ENCODE measurements around the gene ARL5A. TPM values are rescaled to one million over a fixed set of nuclear protein-coding genes. Genes with fewer than 3 reads are reported as not detected.

ARL5A gene
- total RNA-seq, 2 donors from 2014 or later, result 21.3 to 21.4 TPM

DNA sequence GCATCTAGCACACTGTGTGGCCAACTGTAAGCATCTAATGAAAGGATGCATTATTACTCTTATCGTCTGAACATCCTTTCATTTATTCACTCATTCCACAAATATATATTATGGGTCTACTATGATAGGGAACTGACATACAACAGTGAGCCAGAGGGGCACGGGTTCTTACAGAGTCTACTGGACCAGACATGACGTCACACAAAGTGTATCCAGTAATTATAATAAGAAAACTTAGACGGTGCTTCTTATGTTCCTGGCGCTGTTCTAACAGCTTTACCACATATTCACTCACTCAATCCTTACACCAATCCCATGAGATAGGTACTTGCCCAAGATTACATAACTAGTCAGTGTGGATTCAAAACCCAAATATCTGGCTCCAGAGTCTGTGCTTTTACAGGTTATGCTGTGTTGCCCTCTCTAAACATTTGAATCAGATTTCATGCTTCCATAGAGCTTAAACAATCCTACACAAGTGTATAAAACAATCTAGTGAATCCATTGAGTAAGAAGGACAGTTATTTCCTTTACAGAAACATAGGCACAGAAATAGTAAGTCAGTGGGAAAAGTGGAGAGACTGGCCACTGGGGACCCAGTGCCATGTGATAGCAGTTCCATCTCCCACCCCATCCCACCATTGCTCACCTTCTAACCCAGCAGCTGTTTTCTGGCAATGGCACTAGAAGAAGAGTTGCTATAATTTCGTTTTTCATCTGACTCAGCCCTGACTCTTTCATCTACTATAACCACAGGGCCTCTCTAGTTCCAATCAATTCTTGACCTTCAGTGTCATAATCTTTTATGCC lies 24.2 kb upstream of the ARL5A start:
- Histone ChIP-seq H3K27me3 (no peaks in the 10 kb centered on the region), H3K9me3 (no peaks in the 10 kb centered on the region), H3K36me3 (replicated peaks in 1 of 2; ENCODE audit: insufficient read depth in 1 of 2, low read depth in 2 of 2) (no peaks in the 10 kb centered on the region), H3K4me3 (no peak overlapping the region), H3K27ac (no peak overlapping the region), H3K4me1 (peaks cover 8% of the 10 kb centered on the region)
- no peak for DNase-seq
- ATAC-seq, result no peak
- WGBS, 2 donors, result 77 to 80% methylated on average over 6 of the region's 6 CpGs
- TF ChIP-seq, protein P1, sequence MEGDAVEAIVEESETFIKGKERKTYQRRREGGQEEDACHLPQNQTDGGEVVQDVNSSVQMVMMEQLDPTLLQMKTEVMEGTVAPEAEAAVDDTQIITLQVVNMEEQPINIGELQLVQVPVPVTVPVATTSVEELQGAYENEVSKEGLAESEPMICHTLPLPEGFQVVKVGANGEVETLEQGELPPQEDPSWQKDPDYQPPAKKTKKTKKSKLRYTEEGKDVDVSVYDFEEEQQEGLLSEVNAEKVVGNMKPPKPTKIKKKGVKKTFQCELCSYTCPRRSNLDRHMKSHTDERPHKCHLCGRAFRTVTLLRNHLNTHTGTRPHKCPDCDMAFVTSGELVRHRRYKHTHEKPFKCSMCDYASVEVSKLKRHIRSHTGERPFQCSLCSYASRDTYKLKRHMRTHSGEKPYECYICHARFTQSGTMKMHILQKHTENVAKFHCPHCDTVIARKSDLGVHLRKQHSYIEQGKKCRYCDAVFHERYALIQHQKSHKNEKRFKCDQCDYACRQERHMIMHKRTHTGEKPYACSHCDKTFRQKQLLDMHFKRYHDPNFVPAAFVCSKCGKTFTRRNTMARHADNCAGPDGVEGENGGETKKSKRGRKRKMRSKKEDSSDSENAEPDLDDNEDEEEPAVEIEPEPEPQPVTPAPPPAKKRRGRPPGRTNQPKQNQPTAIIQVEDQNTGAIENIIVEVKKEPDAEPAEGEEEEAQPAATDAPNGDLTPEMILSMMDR (IDR thresholded peaks at IDR 0.05), result no peak
- no peak for TF ChIP-seq POLR2A (IDR thresholded peaks at IDR 0.05)
- intact Hi-C loops (cut with DNase I), result no loop called here

DNA sequence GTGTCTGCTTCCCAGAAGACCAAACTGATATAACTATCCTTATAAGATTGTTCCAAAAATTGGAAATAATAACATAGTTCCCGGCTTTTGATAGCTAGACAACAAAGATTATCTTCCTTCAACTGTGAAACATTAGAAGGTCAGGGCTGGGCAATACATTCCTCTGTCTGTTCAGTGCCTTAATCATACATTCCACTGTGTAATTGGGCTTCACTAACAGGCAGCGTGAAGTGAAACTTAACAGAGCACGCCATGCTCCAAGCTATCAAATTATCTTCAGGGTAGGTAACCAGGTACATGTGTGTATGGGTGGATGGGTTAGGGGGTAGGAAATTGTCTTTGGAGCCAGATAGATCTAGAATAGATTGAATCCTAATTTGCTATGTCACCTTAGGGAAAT lies 23.5 kb upstream of the ARL5A start:
- intact Hi-C loops (cut with DNase I), result no loop called here
- DNase-seq (no peak), ATAC-seq (no peak)
- no peaks in the 10 kb centered on the region for H3K9me3 ChIP-seq
- WGBS, 2 donors, result 49 to 59% methylated on average over 3 of the region's 3 CpGs
- TF ChIP-seq, protein P1 (IDR thresholded peaks at IDR 0.05), result no peak
- no peak for TF ChIP-seq POLR2A (IDR thresholded peaks at IDR 0.05)
- H3K36me3 ChIP-seq (replicated peaks in 1 of 2; ENCODE audit: insufficient read depth in 1 of 2, low read depth in 2 of 2), result no peaks in the 10 kb centered on the region
- H3K27me3 ChIP-seq, result no peaks in the 10 kb centered on the region
- H3K4me3 ChIP-seq, result no peak overlapping the region
- H3K4me1 ChIP-seq, result peaks cover 8% of the 10 kb centered on the region
- no peak overlapping the region for H3K27ac ChIP-seq

DNA sequence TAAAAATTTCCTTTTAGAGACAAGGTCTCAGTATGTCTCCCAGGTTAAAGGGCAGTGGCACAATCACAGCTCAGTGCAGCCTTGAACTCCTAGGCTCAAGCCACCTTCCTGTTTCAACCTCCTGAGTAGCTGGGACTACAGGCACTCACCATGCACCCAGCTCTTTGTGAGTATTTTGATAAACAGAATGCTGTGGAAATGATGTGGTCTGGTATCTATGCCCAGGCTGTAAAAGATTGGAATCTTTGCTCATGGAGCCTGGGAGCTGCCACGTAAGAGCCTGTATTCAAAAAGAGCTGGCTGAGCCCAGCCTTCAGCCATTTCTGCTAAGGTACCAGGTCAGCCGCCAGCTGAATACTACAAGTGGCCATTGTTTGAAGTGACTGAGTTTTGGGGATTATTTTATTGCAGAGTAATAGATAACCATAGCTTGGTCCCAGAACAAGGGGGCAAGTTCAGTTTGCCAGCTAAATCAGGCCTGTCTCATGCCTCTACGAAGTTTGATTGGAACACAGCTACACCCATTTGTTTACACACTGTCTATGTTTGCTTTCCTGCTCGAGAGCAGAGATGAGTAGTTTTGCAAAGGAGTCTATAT lies 21.3 kb upstream of the ARL5A start:
- TF ChIP-seq POLR2A (IDR thresholded peaks at IDR 0.05), result no peak
- TF ChIP-seq, protein P1 (IDR thresholded peaks at IDR 0.05), result no peak
- no peak overlapping the region for H3K4me3 ChIP-seq
- intact Hi-C loops (cut with DNase I), result no loop called here
- H3K36me3 ChIP-seq (replicated peaks in 1 of 2; ENCODE audit: insufficient read depth in 1 of 2, low read depth in 2 of 2), result no peaks in the 10 kb centered on the region
- WGBS, 2 donors, result 39% methylated on average over 4 of the region's 4 CpGs
- H3K27me3 ChIP-seq, result no peaks in the 10 kb centered on the region
- DNase-seq (no peak), ATAC-seq (peak; percentile 35)
- H3K9me3 ChIP-seq, result no peaks in the 10 kb centered on the region
- H3K27ac ChIP-seq, result no peak overlapping the region
- peaks cover 8% of the 10 kb centered on the region for H3K4me1 ChIP-seq

DNA sequence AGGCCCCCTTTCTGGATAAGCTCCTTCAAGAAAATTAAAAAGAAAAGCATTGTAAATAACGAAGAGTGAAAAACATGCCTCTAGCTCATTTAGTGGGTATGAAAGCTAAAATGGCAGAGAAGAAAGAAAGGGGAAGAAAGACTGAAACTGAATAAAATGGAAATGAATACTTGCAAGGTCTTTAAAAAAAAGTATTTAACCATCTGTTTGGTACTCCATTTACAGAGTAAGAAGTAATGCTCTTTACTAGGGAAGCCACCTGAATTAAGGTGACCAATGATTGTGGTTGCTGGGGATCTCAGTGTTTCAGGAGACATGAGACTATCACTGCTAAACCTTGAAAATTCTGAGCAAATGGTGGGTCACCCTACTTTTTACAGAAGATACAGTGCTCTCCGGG lies 17.7 kb upstream of the ARL5A start:
- DNase-seq, result no peak

More for the DNA sequence above, 17.7 kb upstream of the ARL5A start:
- intact Hi-C loops (cut with DNase I), result no loop called here
- 82 to 85% methylated on average over 2 of the region's 2 CpGs for WGBS, 2 donors
- no peak for ATAC-seq
- Histone ChIP-seq H3K27ac (no peak overlapping the region), H3K27me3 (no peaks in the 10 kb centered on the region), H3K4me3 (no peak overlapping the region), H3K36me3 (replicated peaks in 1 of 2; ENCODE audit: insufficient read depth in 1 of 2, low read depth in 2 of 2) (no peaks in the 10 kb centered on the region), H3K9me3 (no peaks in the 10 kb centered on the region), H3K4me1 (peaks cover 8% of the 10 kb centered on the region)
- no peak for TF ChIP-seq POLR2A (IDR thresholded peaks at IDR 0.05)
- TF ChIP-seq, protein P1 (IDR thresholded peaks at IDR 0.05), result no peak

Data from body of pancreas (tissue), 4 donors.